ENCODE measurements around the gene LEMD3. TPM values are rescaled to one million over a fixed set of nuclear protein-coding genes. Genes with fewer than 3 reads are reported as not detected.

The LEMD3 gene
- polyA plus RNA-seq (ENCODE audit: insufficient read length): 19.4 TPM

- peak; percentile 93 for DNase-seq
Measured at GRCh38 chr12:65169320-65170208, at the start of gene LEMD3. TSS of gene LEMD3 (plus strand) at chr12:65169583. CDS start at chr12:65169597, 14 bp downstream.

DNA sequence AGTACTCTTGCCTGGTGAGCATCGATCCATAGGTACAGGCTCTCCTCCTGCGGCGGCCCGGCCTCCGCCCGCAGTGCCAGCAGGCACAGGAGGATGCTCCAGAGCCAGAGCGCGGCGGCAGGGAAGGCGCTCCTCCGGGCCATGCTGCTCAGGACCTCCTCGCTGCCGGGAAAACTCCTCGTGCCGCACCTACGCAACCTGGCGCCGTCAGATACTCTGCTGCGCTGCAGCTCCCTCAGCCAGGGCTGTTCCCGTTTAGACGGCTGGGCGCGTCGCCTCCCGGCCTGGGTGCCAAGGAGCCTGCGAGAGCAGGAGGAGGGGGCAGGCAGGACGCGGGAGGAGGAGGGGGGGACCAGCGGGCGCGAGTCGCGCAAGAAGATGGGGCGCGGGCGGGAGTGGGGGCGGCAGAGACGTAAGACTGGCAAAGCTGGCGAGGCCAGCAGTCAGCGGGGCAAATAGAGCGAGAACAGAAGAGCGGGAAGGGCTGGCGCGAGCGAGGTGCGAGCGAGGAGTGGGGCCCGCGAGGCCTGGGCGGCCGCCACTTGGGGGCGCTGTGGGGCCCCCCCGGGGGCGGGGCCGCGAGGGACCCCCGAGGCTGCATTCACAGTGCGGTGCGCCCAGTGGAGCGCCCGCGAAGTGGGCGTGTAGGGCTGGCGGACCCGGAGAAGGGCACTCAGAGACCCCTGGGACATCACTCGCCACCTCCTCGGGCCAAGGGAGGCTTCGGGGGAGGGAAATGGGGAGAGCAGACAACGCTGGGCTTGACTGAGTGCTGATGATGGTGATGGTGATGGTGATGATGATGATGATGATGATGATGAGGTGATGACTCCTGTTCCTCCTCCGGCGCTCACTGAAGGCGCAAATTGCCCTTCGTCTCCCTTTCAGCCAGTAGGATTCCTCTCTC is 48.1 kb upstream of the LEMD3 start, which contains the start of gene WIF1:
WIF1 (minus strand) TSS at position 257 of the 907 bp plus-strand sequence; CDS start at position 143, 114 bp downstream.
- peak; percentile 54 for DNase-seq

DNA sequence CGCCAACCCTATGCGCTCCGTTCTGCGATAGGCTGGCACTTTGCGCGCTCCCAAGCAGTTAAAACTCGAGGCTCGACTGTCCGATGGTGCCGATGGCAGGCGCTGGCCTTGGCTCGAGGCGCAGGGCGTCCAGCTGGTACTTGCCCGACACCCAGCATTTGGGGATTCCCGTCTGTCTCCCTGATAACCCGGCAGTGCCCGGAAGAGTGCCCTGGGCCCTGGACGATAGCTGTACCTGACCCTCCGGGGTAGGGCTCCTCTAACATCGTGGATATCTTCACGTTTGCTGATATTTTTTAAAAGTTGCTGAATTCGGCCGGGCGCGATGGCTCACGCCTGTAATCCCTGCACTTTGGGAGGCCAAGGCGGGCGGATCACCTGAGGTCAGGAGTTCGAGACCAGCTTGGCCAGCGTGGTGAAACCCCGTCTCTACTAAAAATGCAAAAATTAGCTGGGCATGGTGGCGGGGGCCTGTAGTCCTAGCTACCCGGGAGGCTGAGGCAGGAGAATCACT is 47.4 kb upstream of the LEMD3 start:
- no peak for DNase-seq

GRCh38 chr12:65122703-65123102 is 46.7 kb upstream of the LEMD3 start:
- no peak for DNase-seq

- peak; percentile 29 for DNase-seq
Measured at GRCh38 chr12:65123435-65124063, 45.8 kb upstream of the LEMD3 start.

- no peak for DNase-seq
Measured at GRCh38 chr12:65125247-65125646, 44.1 kb upstream of the LEMD3 start.

DNA sequence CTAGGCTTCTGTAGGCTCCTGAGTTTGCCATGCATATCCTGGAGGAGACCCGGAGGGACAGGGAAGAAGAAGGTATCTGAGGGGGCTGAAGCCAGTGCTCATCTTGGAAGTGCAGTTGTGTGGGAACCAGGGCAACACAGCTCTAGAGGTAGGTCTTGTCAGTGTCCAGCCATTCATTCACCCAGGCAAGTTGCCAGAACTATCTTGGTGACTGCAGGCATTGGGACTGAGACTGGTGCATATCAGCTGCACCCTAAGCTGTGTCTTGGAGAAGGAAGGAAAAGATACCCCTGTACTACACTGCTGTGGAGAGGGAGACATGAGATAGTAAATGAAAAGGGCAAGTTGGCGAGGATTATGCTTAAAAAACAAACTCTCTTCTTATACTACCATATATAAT is 43.4 kb upstream of the LEMD3 start:
- DNase-seq: no peak

DNA sequence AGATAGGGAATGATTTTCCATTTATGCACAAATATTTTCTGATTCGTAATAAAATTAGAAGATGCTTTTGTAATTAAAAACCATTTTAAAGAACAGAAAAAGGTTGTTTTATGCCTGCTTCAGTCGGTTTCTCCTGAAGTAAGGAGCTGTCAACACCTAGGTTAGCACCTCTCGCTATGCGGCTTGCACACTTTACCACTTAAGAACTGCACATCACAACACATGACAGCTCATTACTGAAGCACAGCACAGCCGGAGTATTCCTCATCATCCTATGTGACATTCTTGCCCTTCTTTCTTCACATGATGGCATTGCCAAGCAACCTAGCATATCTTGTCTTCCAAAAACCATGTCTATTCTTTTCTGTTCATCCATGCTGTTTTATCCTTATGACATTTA is 42.9 kb upstream of the LEMD3 start:
- no peak for DNase-seq

- DNase-seq: no peak
Measured at GRCh38 chr12:65133879-65134278, 35.5 kb upstream of the LEMD3 start.

GRCh38 chr12:65139389-65139788 is 30.0 kb upstream of the LEMD3 start:
- no peak for DNase-seq

DNA sequence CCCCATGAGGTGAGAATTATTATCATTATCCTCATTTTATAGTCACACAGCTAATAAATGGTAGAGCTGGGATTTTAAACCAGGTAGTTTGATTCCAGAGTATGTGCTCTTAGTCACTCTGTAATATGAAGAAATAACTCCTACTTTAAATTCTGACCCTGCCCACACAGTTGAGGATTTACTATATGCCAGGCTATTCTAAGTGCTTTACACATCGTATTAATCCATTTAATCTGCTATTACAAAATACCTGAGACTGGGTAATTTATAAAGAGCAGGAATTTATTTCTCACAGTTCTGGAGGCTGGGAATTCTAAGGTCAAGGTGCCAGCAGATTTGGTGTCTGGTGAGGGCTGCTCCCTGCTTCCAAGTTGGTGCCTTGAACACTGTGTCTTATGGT is 28.6 kb upstream of the LEMD3 start:
- no peak for DNase-seq

DNA sequence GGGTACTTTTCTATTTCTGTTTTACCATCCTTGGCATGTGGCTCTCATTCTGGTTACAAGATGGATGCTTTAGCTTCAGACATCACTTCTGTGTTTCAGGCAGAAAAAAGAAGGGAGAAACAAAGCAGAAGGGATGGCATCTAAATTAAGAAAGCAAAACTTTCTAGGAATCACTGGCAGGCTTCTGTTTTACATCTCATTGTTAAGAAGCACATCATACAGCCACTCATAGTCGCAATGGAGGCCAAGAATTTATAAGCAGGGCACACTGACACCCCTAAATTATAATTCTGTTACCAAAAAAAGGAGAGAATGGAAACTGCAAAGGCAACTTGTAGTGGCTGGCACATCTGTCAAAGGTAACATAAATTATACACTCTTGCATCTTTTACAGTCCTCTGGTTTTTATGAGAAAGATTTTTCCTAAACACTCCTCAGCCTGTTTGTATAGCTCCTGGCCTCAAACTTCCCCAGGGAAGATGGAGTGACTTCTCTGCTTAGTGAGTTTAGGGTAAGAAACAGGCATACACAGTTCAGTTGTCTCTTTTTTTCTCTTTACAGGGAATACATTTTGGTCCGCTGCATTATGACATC is 22.0 kb upstream of the LEMD3 start:
- no peak for DNase-seq

DNA sequence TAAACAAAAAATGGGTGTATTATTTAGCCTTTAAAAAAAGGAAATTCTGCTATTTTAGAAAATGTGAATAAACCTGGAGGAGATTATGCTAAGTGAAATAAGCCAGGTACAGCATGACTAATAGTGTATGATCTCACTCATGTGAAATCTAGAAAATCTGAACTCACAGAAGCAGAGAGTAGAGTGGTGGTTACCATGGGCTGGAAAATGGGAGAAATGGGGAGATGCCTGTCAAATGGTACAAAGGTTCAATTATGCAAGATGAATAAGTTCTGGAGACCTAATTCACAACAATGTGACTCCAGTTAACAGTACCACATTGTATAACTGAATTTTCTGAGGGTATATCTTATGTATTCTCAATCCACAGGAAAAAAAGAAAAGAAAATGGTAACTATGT is 17.4 kb upstream of the LEMD3 start:
- DNase-seq: no peak

- DNase-seq: no peak
Measured at GRCh38 chr12:65152596-65152995, 16.8 kb upstream of the LEMD3 start.

DNA sequence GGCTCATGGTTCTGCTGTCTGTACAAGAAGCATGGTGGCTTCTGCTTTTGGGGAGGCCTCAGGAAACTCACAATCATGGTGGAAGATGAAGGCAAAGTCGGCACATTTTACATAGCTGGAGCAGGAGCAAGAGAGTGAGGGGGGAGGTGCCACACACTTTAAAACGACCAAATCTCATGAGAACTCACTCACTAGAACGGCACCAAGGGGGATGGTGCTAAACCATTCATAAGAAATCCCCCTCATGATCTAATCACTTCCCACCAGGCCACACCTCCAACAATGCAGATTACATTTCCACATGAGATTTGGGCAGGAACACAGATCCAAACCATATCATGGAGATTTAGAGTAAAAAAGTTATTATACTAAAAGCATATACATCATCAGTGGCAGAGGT is 13.6 kb upstream of the LEMD3 start:
- DNase-seq: no peak

DNA sequence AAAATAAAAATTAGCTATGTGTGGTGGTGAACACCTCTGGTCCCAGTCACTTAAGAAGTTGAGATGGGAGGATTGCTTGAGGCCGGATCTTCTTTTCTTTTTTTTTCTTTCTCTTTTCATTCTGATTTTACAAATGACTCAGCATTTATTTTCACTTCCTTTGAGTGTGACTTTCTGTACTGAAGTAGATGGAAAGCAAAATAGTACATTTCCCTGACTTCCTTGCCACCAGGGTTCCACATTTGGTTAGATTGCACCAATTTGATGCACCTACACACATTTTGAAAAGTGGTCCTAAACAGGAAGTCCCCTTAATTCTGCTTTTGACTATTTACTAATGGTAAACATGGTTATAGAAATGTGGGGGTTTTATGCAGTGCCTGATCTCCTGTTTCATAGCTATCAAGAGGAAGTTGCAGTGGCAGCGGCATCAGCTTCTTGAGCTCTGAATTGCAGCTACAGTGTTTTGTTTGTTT is 13.0 kb upstream of the LEMD3 start:
- DNase-seq: no peak

DNA sequence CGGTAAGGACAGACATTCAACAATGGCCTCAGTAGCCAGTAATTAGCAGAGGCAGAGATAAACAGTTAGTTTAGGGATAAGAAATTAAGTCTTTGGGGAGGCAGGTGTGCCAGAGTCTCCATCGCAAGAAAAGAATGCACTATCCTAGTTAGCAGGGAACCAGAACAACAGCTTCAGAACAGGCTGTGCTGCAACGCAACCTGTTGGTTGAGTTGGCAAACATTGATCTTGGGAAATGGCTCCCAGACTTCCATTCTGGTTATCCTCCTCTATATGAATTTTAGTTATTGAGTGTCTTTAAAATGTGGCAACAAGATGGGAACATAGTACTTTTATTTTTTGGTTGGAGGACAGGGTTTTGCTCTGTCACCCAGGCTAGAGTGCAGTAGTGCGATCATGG is 12.3 kb upstream of the LEMD3 start:
- no peak for DNase-seq

GRCh38 chr12:65162609-65163008 is 6.8 kb upstream of the LEMD3 start:
- DNase-seq: no peak

GRCh38 chr12:65164244-65164643 is 5.1 kb upstream of the LEMD3 start:
- no peak for DNase-seq

- DNase-seq: no peak
Measured at GRCh38 chr12:65164774-65165173, 4.6 kb upstream of the LEMD3 start.

GRCh38 chr12:65168681-65169319 is 583 bp upstream of the LEMD3 start:
- no peak for DNase-seq
